SU-DHL-6 (cell line): ENCODE measurements around the gene SLC36A1.

ENCODE experiments used
- H2AFZ ChIP-seq: fragments of 200-600 bp; sonication (generic); 2 replicates; pipeline ENCODE4 v1.6.1; 2014; ENCODE audit warnings: low read depth, mild to moderate bottlenecking, moderate library complexity, mixed read lengths, antibody characterized with exemption, low read length; ENCODE audit not compliant: severe bottlenecking
- H3F3A ChIP-seq: fragments of 200-600 bp; shearing (Covaris generic); 2 replicates; pipeline ENCODE4 v1.6.0; 2016; ENCODE audit warnings: antibody characterized with exemption, mild to moderate bottlenecking; ENCODE audit not compliant: insufficient read depth
- H3K27ac ChIP-seq: fragments of 200-600 bp; sonication (generic); 2 replicates; pipeline ENCODE4 v1.5.1; 2016; ENCODE audit warnings: low read depth, mild to moderate bottlenecking, low read length, moderate library complexity, mixed read lengths
- H3K27me3 ChIP-seq: fragments of 200-600 bp; sonication (generic), shearing (Covaris generic); 2 replicates; pipeline ENCODE4 v1.6.0; 2014; ENCODE audit warnings: mild to moderate bottlenecking, low read length
- H3K36me3 ChIP-seq: fragments of 200-600 bp; sonication (generic); 2 replicates; pipeline ENCODE4 v1.6.1; 2014; ENCODE audit warnings: mild to moderate bottlenecking, low read length, mixed read lengths
- H3K4me2 ChIP-seq: fragments of 300-600, 200-600 bp; shearing (Covaris generic), sonication (generic); 2 replicates; pipeline ENCODE4 v1.6.0; 2014; ENCODE audit warnings: low read length, low read depth, mild to moderate bottlenecking; ENCODE audit not compliant: poor library complexity, severe bottlenecking
- H3K4me3 ChIP-seq: fragments of 200-600 bp; sonication (generic); 2 replicates; pipeline ENCODE4 v1.5.1; 2014; ENCODE audit warnings: antibody characterized with exemption, low read length, mild to moderate bottlenecking, mixed read lengths; ENCODE audit not compliant: insufficient read depth, poor library complexity, severe bottlenecking
- H3K79me2 ChIP-seq: fragments of 200-600 bp; sonication (generic); 2 replicates; pipeline ENCODE4 v1.6.1; 2014; ENCODE audit warnings: mild to moderate bottlenecking, low read length, moderate library complexity; ENCODE audit not compliant: insufficient read depth
- H3K9ac ChIP-seq: fragments of 200-600 bp; sonication (generic); 2 replicates; pipeline ENCODE4 v1.7.0; 2014; ENCODE audit warnings: mild to moderate bottlenecking, low read length
- H3K9me2 ChIP-seq: fragments of 200-600 bp; sonication (generic); replicated peaks from 2 replicates; pipeline ENCODE4 v1.6.1; 2014; ENCODE audit warnings: low read length; ENCODE audit not compliant: insufficient read depth
- H3K9me3 ChIP-seq: fragments of 200-600 bp; sonication (generic); 2 replicates; pipeline ENCODE4 v1.6.1; 2014; ENCODE audit warnings: low read length, mixed read lengths; ENCODE audit not compliant: insufficient read depth
- H4K20me1 ChIP-seq: fragments of 200-600 bp; sonication (generic); 2 replicates; pipeline ENCODE4 v1.6.1; 2014; ENCODE audit warnings: low read depth, mild to moderate bottlenecking, antibody characterized with exemption, low read length, moderate library complexity, mixed read lengths
- CTCF ChIP-seq: fragments of 200-600 bp; sonication (generic); IDR thresholded peaks from one replicate; pipeline ENCODE4 v1.5.1; 2017; ENCODE audit warnings: antibody characterized with exemption, mild to moderate bottlenecking, low read length, moderate library complexity; ENCODE audit not compliant: insufficient read depth, poor library complexity, severe bottlenecking
- EZH2phosphoT487 ChIP-seq: fragments of 200-600 bp; sonication (generic), shearing (Covaris generic); conservative IDR thresholded peaks from 2 replicates; pipeline ENCODE4 v1.6.1; 2018; ENCODE audit warnings: mild to moderate bottlenecking, antibody characterized with exemption, low read length, moderate library complexity, mixed read lengths

The SLC36A1 gene

GRCh38 chr5:151469992-151470391 lies 22.6 kb downstream of the SLC36A1 start:
- Histone ChIP-seq H3K9ac (no peak overlapping the region), H3K36me3 (0 out of 2 replicates have a peak, but pooled peaks cover 3% of the 10 kb centered on the region), H3K9me3 (no peaks in the 10 kb centered on the region), H3F3A (no peaks in the 10 kb centered on the region), H2AFZ (no peak overlapping the region), H3K27ac (no peak overlapping the region), H3K4me3 (no peak overlapping the region), H3K9me2 (no peaks in the 10 kb centered on the region), H4K20me1 (no peaks in the 10 kb centered on the region), H3K4me2 (no peak overlapping the region), H3K79me2 (no peaks in the 10 kb centered on the region), H3K27me3 (no peaks in the 10 kb centered on the region)
- no peak for TF ChIP-seq CTCF
- no peak for TF ChIP-seq EZH2phosphoT487

GRCh38 chr5:151470439-151470838 lies 23.0 kb downstream of the SLC36A1 start:
- TF ChIP-seq CTCF = no peak
- TF ChIP-seq EZH2phosphoT487 = no peak
- Histone ChIP-seq H2AFZ (no peak overlapping the region), H3K79me2 (no peaks in the 10 kb centered on the region), H3K9me3 (no peaks in the 10 kb centered on the region), H3K36me3 (0 out of 2 replicates have a peak, but pooled peaks cover 3% of the 10 kb centered on the region), H4K20me1 (no peaks in the 10 kb centered on the region), H3F3A (no peaks in the 10 kb centered on the region), H3K9me2 (no peaks in the 10 kb centered on the region), H3K9ac (no peak overlapping the region), H3K27me3 (no peaks in the 10 kb centered on the region), H3K4me3 (no peak overlapping the region), H3K4me2 (no peak overlapping the region), H3K27ac (no peak overlapping the region)

GRCh38 chr5:151471276-151471675 lies 23.9 kb downstream of the SLC36A1 start:
- H3K4me3 ChIP-seq = no peak overlapping the region
- H3K9me3 ChIP-seq = no peaks in the 10 kb centered on the region
- no peaks in the 10 kb centered on the region for H3K79me2 ChIP-seq

More at GRCh38 chr5:151471276-151471675, 23.9 kb downstream of the SLC36A1 start:
- no peaks in the 10 kb centered on the region for H4K20me1 ChIP-seq
- H3K9ac ChIP-seq = no peak overlapping the region
- TF ChIP-seq EZH2phosphoT487 (no peak), CTCF (no peak)
- H3K36me3 ChIP-seq = 0 out of 2 replicates have a peak, but pooled peaks cover 3% of the 10 kb centered on the region
- no peaks in the 10 kb centered on the region for H3K9me2 ChIP-seq
- no peaks in the 10 kb centered on the region for H3F3A ChIP-seq
- no peak overlapping the region for H2AFZ ChIP-seq
- no peaks in the 10 kb centered on the region for H3K27me3 ChIP-seq
- H3K4me2 ChIP-seq = no peak overlapping the region
- no peak overlapping the region for H3K27ac ChIP-seq
